ENCODE data around the gene MXRA8. TPM values are rescaled to one million over a fixed set of nuclear protein-coding genes. Genes with fewer than 3 reads are reported as not detected.

The MXRA8 gene
- total and polyA plus RNA-seq, 9 of the 15 experiments (the other 6 are each of a cell fraction or from before 2014, with no cell fraction given), result 0.66 to 11.3 (median 6.3) TPM

DNA sequence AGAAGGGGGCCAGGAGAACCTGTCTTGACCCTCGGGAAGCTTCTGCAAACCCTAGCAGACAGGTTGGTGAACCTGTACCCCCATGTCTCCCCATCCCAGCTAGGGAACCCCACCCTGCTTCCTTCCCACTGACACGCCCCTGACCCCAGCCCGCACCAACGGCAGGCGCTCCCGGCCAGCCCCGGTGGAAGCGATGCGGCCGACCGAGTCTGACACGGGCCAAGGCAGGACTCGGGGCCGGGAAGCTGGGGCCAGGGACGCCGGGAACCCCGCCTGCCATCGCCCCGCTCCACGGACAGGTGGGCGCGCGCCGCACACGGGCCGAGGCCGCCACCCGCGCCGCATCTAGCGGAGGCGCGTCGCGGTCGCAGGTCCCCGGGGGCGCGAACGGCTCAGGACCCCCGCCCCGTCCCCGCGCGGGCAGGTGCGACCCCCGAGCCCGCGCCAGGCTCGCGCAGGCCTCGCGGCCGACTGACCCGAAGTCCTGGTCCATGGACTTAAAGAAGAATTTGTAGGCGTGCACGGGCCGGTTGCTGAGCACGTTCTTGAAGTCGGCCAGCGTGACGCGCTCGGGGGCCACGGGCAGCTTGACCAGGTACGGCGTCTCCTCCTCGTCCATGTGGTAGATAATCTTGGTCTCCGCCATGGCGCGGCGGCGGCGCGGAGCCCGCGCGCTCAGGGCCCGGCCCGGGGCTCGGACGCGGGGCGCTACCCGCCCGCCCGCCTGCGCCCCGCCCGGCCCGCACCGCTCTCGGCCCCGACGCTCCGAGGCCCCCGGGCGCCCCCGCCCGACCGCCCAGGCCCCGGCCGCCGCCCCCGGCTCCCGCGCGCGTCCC, 9.7 kb downstream of the MXRA8 start:
- intact Hi-C loops (cut with micrococcal nuclease), result no loop called here
- BruUV-seq (replicated peaks), result no TSS peak
- Histone ChIP-seq H3K4me1 (replicated peaks in 1 of 2; ENCODE audit: control insufficient read depth in 2 of 2, insufficient read depth in 2 of 2, low read length in 2 of 2) (peaks cover 14 to 82% of the 10 kb centered on the region in 2 experiments; a peak in 3 of 5 replicates), H3K9me1 (ENCODE audit: control insufficient read depth, insufficient read depth, low read length) (peaks cover 8% of the 10 kb centered on the region), H4K20me1 (replicated peaks; ENCODE audit: control insufficient read depth, insufficient read depth, low read length) (peaks cover 39% of the 10 kb centered on the region), H3K27me3 (ENCODE audit: control insufficient read depth in 2 of 2, insufficient read depth in 2 of 2, low read length in 2 of 2) (no peaks in the 10 kb centered on the region), H2AFZ (ENCODE audit: low read depth, low read length) (peak overlapping the region; percentile 75; the same call in 1 of the 2 replicates), H3K4me2 (ENCODE audit: insufficient read depth, low read length) (peak overlapping the region; percentile 91), H3K36me3 (ENCODE audit: control insufficient read depth, insufficient read depth, low read length) (peaks cover 19% of the 10 kb centered on the region; the same call in 1 of the 3 replicates), H3K4me3 (peak overlapping the region; percentile 98), H3K79me2 (ENCODE audit: control insufficient read depth, insufficient read depth, low read length) (peaks cover 56% of the 10 kb centered on the region), H3K9me3 (replicated peaks; ENCODE audit: control insufficient read depth, insufficient read depth, low read depth, low read length) (no peaks in the 10 kb centered on the region), H3K9ac (ENCODE audit: insufficient read depth in 1 of 2, low read depth in 2 of 2, low read length in 2 of 2) (peak overlapping the region; percentile 82 to 98), H3K27ac (ENCODE audit: extremely low read depth, low read depth, low read length) (peak overlapping the region; percentile 95)
- under 1% methylated on average over 57 of the region's 109 CpGs for WGBS (ENCODE audit: insufficient coverage, low coverage, missing lambda C conversion rate)
- CTCF ChIA-PET (ENCODE audit: low intra/inter-chr PET ratio), result interaction anchor here (0.6 to 1.4 kb wide), 3 partner anchors 26 to 201 kb away, joined by 3 to 5 read pairs (median 3); partner anchors contain the start of gene AURKAIP1
- in situ Hi-C loops (cut with MboI), result no loop called here
- peak; percentile 10 for ATAC-seq
- POLR2A ChIA-PET, result interaction anchor here (0.7 to 4.8 kb wide), 11 partner anchors 11 to 61 kb away, joined by 3 to 22 read pairs (median 4); partner anchors contain the start of genes AURKAIP1 and MRPL20
- DNase-seq (ENCODE audit: extremely low read depth in 1 of 4, low spot score in 3 of 4), result peak; percentile 56 to 63 (median 58)
- FAIRE-seq, result no peak
- TF ChIP-seq, protein P1, sequence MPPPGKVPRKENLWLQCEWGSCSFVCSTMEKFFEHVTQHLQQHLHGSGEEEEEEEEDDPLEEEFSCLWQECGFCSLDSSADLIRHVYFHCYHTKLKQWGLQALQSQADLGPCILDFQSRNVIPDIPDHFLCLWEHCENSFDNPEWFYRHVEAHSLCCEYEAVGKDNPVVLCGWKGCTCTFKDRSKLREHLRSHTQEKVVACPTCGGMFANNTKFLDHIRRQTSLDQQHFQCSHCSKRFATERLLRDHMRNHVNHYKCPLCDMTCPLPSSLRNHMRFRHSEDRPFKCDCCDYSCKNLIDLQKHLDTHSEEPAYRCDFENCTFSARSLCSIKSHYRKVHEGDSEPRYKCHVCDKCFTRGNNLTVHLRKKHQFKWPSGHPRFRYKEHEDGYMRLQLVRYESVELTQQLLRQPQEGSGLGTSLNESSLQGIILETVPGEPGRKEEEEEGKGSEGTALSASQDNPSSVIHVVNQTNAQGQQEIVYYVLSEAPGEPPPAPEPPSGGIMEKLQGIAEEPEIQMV (tag; conservative IDR thresholded peaks at IDR 0.05; ENCODE audit: low read depth), result no peak
- TF ChIP-seq L3MBTL2 (IDR thresholded peaks at IDR 0.05) (peak; percentile 49), FOXK2 (conservative IDR thresholded peaks at IDR 0.05 in 1 of 2, IDR thresholded peaks at IDR 0.05 in 1 of 2; ENCODE audit: low read depth in 2 of 2) (no peak), CXXC5 (CRISPR knock-in tag; IDR thresholded peaks at IDR 0.05) (peak; percentile 58; the same call in 1 of the 2 replicates), ATF1 (CRISPR knock-in tag; IDR thresholded peaks at IDR 0.05) (no peak), ATF1 (tag; IDR thresholded peaks at IDR 0.05) (no peak), MTA1 (IDR thresholded peaks at IDR 0.05; ENCODE audit: borderline replicate concordance) (no peak), HCFC1 (IDR thresholded peaks at IDR 0.05; ENCODE audit: low read depth, low read length) (peak; percentile 2; the same call in 1 of the 2 replicates), BHLHE40 (IDR thresholded peaks at IDR 0.05; ENCODE audit: low read length) (peak; percentile 64; the same call in 1 of the 2 replicates)
- TF ChIP-seq, protein P2, sequence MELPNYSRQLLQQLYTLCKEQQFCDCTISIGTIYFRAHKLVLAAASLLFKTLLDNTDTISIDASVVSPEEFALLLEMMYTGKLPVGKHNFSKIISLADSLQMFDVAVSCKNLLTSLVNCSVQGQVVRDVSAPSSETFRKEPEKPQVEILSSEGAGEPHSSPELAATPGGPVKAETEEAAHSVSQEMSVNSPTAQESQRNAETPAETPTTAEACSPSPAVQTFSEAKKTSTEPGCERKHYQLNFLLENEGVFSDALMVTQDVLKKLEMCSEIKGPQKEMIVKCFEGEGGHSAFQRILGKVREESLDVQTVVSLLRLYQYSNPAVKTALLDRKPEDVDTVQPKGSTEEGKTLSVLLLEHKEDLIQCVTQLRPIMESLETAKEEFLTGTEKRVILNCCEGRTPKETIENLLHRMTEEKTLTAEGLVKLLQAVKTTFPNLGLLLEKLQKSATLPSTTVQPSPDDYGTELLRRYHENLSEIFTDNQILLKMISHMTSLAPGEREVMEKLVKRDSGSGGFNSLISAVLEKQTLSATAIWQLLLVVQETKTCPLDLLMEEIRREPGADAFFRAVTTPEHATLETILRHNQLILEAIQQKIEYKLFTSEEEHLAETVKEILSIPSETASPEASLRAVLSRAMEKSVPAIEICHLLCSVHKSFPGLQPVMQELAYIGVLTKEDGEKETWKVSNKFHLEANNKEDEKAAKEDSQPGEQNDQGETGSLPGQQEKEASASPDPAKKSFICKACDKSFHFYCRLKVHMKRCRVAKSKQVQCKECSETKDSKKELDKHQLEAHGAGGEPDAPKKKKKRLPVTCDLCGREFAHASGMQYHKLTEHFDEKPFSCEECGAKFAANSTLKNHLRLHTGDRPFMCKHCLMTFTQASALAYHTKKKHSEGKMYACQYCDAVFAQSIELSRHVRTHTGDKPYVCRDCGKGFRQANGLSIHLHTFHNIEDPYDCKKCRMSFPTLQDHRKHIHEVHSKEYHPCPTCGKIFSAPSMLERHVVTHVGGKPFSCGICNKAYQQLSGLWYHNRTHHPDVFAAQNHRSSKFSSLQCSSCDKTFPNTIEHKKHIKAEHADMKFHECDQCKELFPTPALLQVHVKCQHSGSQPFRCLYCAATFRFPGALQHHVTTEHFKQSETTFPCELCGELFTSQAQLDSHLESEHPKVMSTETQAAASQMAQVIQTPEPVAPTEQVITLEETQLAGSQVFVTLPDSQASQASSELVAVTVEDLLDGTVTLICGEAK (IDR thresholded peaks at IDR 0.05), result 0 out of 2 replicates have a peak, but pooled peaks have one; percentile 42
- TF ChIP-seq, protein P2 (CRISPR knock-in tag; IDR thresholded peaks at IDR 0.05), result no peak
